Fibroblast of villous mesenchyme (primary cell): ENCODE measurements around the gene PFKP. TPM values are rescaled to one million over a fixed set of nuclear protein-coding genes. Genes with fewer than 3 reads are reported as not detected.

Source experiments
- DNase-seq: peaks from one replicate; pipeline ENCODE4 v3.0.0-alpha.2; 2010; ENCODE audit warnings: low read depth
- H3K4me3 ChIP-seq: 2 replicates; pipeline ENCODE4 v1.5.1; 2011; ENCODE audit warnings: low read depth, mild to moderate bottlenecking, low read length
- total RNA-seq: library from RNA; depleted of rRNA; stranded (reverse); fragments of >200 nt; gene quantifications from 2 replicates; pipeline ENCODE4 v1.2.3, GENCODE V29; 2012
- TF ChIP-seq, protein P1 (sequence below): IDR thresholded peaks from 2 replicates; pipeline ENCODE4 v1.5.1; 2012; ENCODE audit warnings: low read depth, mild to moderate bottlenecking, low read length; ENCODE audit not compliant: insufficient read depth

PFKP gene
- total RNA-seq, 1 donor = 120 TPM

DNA sequence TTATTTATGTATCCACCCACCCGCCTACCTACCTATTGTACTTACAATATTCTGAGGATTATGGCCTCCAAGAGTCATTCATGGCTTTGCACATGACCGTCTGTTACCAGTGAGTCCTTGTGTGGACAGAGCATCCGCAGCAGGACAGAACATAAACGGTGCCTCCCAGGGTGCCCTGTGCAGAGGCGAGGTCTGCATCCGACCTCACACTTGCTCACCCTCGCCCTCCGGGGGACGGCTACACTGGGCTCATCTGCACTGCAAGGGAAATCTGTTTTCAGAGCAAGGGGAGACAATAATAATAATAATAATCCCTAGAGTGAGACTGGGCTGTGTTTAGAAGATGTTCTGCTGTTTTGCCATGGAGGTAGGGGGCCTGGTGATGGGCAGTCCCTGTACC is 29.8 kb downstream of the PFKP start:
- no peak for DNase-seq
- TF ChIP-seq, protein P1, sequence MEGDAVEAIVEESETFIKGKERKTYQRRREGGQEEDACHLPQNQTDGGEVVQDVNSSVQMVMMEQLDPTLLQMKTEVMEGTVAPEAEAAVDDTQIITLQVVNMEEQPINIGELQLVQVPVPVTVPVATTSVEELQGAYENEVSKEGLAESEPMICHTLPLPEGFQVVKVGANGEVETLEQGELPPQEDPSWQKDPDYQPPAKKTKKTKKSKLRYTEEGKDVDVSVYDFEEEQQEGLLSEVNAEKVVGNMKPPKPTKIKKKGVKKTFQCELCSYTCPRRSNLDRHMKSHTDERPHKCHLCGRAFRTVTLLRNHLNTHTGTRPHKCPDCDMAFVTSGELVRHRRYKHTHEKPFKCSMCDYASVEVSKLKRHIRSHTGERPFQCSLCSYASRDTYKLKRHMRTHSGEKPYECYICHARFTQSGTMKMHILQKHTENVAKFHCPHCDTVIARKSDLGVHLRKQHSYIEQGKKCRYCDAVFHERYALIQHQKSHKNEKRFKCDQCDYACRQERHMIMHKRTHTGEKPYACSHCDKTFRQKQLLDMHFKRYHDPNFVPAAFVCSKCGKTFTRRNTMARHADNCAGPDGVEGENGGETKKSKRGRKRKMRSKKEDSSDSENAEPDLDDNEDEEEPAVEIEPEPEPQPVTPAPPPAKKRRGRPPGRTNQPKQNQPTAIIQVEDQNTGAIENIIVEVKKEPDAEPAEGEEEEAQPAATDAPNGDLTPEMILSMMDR = no peak
- no peak overlapping the region for H3K4me3 ChIP-seq

DNA sequence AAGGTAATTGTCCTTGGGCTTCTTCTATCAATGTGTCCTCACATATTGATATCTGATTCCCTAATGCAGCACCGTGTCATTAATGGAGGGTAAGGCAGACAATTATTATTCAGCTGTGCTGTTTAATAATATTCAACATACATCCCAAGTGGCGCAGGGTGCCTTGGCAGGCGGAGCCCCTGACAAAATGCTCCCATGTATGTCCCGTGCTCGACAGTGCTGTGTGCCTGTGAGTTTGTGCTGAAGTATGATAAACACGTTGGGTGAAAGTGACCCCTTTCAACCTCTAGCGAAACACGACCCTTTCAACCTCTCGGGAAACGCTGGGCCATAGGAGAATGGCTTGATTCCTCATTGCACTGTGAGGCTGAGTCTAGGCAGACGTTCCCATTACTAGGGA is 31.3 kb downstream of the PFKP start:
- DNase-seq = peak; percentile 37
- H3K4me3 ChIP-seq = no peak overlapping the region
- TF ChIP-seq, protein P1 = no peak

DNA sequence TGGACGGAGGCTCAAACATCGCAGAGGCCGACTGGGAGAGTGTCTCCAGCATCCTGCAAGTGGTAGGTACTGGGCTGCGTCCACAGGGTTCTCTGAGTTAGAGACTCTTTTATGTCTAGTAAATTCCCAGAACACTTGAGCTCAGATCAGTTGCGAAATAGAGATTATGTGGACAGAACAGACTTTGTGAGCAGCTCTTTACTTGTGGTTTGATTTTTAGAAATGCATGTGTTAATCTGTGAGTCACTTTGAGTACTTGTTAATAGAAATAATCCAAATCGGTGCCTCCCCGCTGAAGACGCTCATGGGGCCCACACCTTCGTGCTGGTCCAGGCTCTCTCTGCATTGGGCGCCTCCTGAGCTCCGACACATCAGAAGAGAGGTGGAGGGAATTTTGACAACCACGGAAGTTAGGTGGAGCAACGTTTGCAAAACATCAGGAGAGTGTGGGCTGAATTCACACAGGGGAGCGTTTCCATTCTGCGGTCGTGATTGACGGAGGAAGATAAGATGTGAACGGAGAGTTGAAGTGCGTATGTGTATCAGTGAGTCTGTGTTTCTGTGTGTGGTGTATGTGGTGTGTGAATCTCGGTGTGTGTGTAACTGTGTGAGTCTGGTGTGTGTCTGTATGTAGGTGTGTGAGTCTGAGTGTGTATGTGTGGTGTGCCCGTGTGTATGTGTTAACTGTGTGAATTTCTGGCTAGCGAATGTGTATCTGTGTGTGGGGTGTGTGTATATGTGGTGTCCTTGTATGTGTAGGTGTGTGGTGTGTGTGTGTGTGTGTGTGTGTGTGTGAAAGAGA is 32.1 kb downstream of the PFKP start:
- peak; percentile 97 for DNase-seq
- TF ChIP-seq, protein P1 = no peak
- H3K4me3 ChIP-seq = peak overlapping the region; percentile 31

DNA sequence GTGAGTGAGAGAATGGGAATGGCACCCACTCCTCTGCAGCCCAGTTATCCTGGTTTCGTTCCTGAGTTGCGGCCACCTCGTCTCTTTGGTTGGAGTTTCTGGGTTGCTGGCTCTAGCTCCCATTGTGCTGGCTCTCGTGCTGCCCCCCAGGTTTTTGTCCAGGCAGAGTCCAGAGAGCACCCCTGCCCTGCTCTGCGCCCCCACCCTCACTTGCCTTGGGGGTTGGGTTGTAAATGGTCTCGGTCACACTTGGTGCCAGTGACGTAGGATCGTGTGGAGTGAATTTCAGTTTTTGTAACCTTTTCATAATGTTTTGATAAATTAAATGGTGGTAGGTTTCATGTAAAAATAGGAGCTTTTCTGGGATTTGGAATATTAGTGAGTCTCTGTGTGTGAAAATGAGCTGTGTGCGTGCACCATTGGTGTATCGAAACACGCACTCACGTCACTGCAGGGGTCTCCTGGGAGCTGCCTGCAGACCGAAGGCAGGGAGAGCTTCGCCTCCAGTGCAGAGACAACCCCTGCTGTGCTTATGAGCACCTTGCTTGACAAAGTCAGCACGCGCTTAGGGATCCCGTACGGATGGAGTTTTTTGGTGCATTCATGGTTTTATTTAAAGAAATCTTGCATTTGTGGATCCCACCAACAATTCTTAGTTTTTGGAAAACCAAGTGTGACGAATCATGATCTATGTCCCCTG is 32.9 kb downstream of the PFKP start:
- H3K4me3 ChIP-seq = no peak overlapping the region
- DNase-seq = no peak
- TF ChIP-seq, protein P1 = no peak

DNA sequence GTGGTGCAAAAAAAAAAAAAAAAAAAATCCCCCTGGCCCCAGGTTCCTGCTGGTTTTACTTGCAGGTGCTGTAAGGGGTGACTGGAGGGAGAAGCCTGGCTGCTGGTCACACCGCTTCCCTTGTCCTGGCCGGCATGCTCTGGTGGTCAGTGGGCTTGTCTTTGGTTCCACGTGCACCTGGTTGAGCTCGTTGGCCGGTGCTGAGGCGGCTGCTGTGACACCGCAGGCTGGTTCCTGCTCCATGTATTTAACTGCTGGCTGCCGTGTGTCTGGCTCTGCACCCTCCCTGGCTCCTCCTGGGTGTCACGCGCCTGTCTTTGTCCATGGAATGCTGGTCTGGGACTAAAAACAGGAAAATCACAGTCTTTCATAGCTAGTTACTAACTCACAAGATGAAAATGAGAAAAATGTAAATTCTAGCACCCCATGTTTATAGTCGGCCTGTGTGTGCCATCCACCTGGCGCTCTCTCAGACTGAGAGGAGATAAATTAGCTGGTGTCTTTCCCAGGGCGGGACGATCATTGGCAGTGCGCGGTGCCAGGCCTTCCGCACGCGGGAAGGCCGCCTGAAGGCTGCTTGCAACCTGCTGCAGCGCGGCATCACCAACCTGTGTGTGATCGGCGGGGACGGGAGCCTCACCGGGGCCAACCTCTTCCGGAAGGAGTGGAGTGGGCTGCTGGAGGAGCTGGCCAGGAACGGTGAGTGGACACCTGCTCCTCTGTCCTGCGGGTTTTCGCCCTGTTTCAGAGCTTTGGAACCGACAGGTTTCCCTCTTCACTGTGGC is 33.7 kb downstream of the PFKP start:
- TF ChIP-seq, protein P1 = no peak
- no peak overlapping the region for H3K4me3 ChIP-seq
- DNase-seq = no peak

DNA sequence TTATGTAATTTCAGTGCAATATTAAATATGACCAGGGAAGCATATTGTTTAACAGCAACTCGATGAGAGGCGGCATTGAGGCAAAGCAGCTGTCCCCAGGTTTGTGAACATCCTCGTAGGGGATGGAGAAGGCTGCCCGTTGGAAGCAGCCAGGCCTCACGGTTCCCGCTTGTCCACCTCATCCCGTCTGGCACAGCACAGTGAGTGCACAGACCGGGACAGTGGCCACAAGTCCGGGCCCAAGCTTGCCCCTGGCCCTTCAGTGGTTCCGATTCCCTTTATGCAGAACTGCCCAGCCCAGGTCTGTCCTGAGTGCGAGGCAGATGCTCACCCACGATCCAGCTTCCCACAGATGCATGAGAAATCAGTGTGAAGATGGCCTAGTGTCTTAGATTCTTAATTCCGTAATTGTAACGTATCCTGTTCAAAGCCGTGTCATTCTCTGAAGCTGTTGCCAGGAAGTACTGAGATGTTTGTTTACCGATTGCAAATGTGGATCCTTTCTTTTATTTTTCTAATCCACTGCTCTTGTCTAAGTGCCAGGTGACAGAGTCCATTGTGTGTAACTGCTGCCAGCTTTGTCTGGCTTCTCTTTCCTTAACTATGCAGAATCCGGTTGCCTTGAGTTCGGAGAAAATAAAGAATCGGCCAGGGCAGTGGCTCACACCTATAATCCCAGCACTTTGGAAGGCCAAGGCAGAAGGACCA is 35.5 kb downstream of the PFKP start:
- TF ChIP-seq, protein P1 = no peak
- H3K4me3 ChIP-seq = no peak overlapping the region
- no peak for DNase-seq
